ENCODE results near the gene EFHD1. TPM values are rescaled to one million over a fixed set of nuclear protein-coding genes. Genes with fewer than 3 reads are reported as not detected.
A peak's percentile ranks its signal among the peaks of the same experiment; 100 is the strongest.

Gene EFHD1, protein sequence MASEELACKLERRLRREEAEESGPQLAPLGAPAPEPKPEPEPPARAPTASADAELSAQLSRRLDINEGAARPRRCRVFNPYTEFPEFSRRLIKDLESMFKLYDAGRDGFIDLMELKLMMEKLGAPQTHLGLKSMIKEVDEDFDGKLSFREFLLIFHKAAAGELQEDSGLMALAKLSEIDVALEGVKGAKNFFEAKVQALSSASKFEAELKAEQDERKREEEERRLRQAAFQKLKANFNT
- 6.9 TPM for polyA plus RNA-seq (2013, experiment 1 of 2; ENCODE audit: insufficient read length)
- polyA plus RNA-seq (2013, experiment 2 of 2; ENCODE audit: insufficient read length): 9.5 TPM

DNA sequence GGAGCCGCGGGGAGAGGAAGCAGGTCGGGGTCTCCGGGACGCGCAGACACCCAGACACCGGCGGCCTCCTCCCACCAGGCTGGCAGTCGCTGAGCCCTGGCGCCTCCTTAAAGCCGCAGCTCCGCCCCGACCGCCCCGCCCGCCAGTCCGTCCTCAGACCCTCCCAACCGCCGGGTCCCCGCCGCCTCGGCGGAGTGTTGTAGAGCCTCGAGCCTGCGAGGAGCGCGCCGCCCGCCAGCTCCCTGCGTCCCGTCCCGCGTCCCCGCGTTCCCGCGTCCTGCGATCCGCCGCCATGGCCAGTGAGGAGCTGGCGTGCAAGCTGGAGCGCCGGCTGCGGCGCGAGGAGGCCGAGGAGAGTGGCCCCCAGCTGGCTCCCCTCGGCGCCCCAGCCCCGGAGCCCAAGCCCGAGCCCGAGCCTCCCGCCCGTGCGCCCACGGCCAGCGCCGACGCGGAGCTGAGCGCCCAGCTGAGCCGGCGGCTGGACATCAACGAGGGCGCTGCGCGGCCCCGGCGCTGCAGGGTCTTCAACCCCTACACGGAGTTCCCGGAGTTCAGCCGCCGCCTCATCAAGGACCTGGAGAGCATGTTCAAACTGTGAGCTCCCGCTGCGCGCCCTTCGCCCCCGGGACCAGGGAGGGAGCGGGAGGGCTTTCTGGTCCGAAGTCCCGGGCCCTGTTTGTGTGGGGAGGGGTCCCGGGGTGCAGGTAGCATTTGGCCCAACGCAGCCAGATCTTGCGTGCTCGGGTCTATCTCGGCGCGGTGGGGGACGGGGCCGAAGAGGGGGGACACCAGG, at the start of gene EFHD1:
TSS of gene EFHD1 (plus strand) at position 192 of the 793 bp plus-strand sequence. CDS start at position 293, 101 bp downstream.
- peak; percentile 57 for DNase-seq

DNA sequence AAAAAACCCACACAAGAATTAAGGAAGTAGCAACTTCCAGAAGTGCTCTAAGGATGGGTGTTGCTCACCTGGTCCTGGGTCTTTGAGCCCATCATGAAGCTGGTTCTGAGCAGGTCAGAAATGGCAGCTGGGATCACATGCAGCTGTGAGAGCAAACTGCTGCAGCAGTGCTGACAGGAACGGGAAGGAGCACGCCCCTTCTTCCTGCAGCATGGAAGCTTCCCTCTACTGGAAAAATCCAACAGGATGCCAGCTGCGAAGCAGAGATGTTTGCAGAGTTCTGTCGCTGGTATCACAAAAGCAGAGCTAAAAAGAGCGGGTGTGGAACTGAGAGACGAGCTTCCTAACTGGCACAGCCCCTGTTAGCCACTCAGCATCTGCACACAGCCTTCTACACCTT, 49.2 kb upstream of the EFHD1 start:
- DNase-seq: no peak

DNA sequence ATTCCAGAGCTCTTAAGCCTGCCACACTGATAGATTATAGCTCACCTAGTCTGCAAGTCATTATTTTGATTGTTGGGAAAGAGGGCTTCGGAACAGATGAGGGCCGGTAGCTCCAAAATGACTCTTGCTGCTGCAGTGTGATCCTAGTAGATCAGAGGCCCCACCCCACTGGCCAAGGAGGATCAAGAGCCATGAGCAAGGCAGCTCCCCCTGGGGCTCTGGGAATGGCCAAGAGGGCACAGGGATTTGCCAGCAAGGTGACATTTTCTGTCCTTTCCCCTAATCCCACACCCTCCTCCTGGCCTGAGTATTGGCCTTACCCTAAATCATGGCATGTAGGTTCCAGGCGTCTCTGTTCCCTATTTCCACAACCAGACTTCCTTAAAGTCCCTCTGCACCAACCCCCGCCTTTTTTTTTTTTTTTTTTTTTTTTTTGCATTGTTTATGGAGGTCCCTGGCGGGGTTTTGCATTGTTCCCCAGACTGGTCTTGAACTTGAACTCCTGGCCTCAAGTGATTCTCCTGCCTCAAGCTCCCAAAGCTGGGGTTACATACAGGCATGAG, 46.4 kb upstream of the EFHD1 start:
- DNase-seq: no peak

DNA sequence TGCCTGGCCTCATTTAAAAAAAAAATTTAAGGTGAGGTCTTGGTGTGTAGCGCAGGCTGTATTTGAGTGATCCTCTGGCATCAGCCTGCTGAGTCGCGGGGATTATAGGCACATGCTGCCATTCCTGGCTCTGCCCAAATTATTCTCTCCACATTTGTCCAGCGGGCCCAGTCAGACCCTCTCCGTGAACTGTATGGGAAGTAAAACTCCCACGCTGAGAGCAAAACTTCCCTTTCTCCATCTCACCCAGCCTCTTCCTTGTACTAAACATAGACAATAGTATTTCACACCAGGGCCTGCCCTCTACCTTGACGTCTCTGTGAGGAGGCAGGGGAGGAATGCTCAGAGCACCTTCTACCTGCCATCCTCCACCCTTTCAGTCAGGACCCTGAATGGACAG, 45.9 kb upstream of the EFHD1 start:
- no peak for DNase-seq

DNA sequence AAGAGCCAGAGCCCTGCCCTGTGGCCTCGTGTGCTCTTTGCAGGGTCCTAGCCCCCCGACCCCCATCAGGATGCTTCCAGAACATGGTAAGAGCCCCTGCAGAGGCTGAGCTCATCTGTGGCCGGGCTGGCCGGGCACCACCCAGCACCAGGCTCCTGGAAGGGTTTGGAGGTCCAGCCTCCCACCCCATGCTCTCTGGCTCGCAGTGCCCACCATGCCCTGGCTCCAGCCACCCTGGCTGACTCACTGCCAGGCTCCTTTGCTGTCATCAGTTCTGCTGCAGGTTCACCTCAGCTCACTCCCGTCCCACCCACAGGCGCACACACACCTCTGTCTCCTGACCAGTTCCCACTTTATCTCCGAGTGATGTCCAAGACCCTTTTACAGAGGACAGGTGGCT, 45.4 kb upstream of the EFHD1 start:
- no peak for DNase-seq

DNA sequence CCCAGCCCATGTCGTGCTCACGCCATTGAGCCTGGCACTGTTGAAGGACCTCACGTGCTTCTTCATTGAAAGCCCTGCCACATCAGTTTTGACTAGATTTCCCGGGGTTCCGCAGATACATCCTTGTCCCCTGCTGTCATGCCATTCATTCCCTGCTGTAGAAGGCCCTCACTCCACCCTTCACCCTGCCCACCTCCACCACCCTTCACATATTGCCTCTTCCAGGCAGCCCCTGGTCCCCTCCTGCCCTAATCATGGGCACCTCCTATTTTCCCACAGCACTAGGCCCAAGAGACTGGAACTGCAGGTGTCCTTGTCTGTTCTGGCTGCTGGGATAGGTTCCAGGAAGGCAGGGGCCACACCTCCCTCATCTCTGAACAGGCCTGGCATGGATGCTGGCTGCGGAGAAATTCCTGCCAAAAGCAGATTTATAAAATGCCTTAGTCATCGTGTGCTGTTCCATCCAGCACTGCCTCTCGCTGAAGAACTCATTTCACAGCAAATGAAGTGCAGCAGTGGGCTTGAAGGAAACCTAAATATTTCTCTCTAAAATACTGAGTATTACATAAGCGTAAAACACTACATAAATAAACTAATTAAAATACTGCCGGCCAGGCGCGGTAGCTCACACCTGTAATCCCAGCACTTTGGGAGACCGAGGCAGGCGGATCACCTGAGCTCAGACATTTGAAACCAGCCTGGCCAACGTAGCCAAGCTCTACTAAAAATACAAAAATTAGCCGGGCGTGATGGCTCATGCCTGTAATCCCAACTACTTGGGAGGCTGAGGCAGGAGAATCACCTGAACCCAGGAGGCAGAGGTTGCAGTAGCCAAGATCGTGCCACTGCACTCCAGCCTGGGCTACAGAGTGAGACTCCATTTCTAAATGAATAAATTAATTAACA, 44.5 kb upstream of the EFHD1 start:
- DNase-seq: peak; percentile 42

DNA sequence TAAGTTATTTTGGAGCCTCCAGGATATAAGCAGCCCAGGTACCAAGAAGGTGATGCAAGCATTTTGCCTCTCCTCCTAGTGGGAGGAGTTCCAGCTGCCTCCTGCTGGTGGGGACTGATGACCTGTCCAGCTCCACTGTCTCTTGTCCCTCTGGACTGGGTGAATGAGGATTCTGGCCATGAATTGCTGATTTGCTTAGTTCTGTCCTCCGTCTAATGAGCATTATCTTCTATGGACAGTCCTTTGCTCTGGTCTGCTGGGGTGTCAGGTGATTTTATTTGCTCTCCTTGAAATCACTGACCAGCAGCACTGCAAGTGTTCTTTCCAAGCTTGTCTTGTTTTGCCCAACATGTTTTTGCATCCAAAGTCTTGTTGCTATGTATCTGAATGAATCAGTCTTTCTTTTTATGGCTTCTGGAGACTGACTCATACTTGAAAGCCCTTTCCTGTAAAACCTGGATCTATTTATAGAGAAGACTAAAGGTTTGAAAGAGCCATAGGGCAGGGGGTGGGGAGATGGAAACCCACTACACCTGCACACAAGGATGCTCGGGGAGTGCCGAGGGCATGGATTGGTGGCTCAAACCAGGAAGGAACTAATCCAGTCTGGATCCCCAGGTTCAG, 40.5 kb upstream of the EFHD1 start:
- no peak for DNase-seq

DNA sequence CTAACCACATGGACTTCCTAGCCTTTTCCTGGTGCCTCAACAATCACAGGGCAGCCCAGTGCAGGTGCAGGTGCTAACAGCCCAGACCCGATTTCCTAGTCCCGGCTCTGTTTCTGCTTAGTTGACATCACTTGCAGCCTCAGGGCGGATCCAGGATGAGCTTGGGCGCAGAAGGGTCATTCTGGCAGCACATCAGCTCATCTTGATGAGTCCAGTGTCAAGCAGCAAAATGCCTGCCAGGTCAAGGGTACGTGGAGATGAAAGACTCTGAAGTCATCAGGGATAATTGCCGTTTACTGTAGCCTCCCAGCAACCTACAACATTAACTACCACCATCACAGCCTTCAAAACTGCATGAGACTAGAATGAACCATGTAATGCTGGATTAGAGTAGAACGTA, 39.4 kb upstream of the EFHD1 start:
- no peak for DNase-seq

DNA sequence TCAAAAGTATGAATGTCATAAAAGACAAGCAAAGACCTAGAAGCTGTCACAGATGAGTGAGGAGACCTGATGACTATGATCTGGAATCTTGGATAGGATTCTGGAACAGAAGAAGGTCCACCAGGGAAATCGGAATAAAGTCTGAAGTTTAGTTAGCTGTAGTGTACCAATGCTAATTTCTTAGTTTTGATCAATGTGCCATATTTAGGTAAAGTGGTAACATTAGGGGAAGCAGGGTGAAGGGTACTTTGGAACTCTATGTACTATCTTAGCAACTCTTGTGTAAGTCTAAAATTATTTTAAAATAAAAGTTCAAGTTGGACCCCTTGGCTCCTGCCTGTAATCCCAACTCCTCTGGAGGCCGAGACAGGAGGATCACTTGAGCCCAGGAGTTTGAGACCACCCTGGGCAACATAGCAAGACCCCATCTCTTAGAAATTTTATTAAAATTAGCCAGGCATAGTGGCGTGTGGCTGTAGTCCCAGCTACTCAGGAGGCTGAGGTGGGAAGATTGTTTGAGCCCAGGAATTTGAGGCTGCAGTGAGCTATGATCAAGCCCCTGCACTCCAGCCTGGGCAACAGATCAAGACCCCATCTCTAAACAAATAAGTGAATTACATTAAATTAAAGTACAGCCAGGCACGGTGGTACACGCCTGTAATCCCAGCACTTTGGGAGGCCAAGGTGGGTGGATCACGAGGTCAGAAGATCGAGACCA, 35.9 kb upstream of the EFHD1 start:
- DNase-seq: no peak

DNA sequence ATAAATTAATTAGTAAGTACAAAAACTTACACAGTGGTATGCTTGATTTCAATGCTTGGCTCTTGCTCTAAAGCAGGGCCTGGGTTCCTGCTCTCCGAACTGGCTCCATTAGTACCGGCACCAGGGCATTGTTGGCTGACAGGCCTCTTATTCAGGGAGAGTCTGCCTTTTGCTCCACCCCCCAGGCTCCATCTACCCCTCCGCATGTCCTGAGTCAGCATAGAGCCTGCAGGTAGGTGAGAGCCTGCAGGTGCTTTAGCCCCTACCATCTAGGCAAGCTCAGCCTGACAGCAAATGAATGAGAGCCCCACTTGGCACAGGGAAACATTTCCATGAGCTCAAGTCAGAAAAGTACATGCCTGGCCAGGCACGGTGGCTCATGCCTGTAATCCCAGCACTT, 35.1 kb upstream of the EFHD1 start:
- DNase-seq: no peak

DNA sequence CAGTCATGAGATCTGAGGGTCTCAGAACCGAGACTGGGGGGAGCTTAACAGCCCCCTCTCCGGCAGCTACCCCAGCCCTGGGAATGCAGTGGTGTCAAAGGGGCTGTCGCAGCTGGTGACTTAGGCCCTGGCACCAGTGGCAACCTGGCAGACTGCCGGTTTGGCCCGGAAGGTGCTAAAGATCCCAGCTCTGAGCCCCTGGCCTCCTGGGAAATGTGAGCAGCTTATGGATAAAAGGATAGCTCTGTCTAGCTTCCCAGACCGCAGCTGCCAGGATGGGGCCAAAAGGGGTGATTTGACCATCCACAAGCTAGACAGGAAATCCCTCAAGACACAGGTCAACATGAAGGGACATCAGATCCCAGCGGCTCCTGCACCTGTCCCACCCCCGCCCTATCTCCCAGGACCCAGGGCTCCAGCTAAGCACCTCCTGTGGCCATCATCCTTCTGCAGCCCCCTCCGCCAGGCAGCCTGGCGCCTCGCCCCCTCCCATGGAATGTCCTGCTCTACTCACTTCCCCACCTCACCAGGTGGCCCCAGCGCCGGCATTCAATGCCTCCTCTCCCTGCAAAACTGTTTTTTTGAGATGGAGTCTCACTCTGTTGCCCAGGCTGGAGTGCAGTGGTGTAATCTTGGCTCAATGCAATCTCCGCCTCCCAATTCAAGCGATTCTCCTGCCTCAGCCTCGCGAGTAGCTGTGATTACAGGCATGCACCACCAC, 33.2 kb upstream of the EFHD1 start:
- no peak for DNase-seq

DNA sequence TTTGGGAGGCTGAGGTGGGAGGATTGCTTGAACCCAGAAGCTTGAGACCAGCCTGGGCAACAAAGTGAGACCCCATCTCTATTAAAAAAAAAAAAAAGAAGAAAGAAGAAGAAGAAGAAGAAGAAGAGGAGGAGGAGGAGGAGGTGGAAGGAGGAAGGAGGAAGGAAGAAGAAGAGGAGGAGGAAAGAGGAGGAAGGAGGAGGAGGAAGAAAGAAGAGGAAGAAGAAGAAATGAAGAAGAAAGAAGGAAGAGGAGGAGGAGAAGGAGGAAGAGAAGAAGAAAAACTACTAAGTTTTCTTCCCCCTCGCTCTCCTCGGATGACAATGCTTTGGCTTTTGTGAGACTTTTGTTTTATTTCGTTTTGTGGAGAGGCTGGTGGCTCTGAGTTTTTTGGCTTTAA, 30.1 kb upstream of the EFHD1 start:
- no peak for DNase-seq

DNA sequence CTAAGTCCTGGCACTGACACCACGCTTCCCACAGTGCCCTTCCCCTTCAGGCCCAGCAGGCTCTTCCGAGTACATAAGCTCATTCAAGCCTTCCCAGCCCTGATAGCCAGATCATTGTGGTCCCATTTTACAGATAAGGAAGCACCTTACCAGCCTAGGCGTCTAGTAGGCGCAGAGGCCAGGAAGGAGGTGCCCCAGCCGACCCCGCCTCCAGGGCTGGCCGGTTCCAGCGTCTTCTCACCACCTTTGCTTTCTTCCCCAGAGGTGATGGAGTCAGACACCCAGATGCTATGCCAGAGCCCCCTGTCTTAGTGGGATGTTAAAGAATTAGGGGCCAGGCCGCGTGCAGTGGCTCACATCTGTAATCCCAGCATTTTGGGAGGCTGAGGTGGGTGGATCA, 28.9 kb upstream of the EFHD1 start:
- DNase-seq: no peak

DNA sequence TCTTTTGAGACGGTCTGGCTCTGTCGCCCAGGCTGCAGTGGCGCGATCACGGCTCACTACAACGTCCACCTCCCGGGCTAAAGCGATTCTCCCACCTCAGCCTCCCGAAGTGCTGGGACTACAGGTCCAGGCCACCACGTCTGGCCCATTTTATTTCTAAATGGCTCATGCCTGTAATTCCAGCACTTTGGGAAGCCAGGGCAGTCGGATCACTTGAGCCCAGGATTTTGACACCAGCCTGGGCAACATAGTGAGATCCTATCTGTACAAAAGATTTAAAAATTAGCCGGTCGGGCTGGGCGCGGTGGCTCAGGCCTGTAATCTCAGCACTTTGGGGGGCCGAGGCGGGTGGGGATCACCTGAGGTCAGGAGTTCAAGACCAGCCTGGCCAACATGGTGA, 26.4 kb upstream of the EFHD1 start:
- no peak for DNase-seq

DNA sequence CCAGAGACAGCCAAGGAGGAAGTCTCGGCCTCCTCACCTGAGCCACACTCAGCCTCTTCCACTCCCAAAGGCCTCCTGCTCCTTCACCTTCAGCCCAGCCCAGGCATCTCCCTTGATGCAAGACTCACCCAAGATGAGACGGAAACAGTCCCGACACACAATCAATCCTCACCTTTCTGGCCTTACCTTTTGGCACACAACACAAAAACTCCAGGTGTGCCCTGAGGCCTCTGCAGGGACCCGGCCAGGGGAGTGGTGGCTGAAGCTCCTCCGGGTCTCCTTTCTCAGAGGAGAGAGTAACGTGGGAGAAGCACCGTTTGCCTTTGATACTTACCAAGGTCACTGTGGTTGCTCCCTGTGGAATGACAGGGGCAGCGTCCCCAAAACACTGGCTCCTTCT, 23.8 kb upstream of the EFHD1 start:
- no peak for DNase-seq

DNA sequence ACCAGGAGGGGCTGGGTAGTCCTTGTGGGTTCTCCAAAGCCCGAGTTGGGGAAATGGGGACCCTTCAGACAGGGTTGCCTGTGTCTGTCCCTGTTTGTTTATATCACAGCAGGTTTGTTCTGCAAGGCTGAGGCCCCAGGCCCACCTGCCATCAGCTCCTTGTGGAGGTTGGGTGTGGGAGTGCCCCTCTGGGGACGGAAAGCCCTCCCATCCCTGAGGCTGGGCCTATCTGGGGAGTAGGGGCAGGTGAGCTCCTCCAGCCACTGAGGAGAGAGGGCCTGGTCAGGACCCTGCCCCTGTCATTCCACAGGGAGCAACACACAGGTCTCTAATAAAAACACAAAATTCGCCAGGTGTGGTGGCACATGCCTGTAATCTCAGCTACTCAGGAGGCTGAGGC, 23.3 kb upstream of the EFHD1 start:
- no peak for DNase-seq

DNA sequence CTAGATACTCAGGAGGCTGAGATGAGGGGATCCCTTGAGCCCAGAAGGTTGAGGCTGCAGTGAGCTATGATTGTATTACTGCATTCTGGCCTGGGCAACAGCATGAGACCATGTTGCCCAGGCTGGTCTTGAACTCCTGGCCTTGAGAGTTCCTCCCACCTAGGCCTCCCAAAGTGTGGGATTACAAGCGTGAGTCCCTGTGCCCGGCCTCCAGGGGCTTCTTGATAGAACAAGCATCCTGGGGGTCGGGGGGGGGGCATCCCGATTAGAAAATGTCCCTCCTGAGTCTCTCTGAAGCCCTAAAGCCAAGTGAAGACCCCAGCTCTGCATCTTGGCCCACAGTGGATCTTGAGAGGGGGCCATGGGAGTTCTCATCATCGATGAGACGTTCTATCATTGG, 22.3 kb upstream of the EFHD1 start:
- no peak for DNase-seq

DNA sequence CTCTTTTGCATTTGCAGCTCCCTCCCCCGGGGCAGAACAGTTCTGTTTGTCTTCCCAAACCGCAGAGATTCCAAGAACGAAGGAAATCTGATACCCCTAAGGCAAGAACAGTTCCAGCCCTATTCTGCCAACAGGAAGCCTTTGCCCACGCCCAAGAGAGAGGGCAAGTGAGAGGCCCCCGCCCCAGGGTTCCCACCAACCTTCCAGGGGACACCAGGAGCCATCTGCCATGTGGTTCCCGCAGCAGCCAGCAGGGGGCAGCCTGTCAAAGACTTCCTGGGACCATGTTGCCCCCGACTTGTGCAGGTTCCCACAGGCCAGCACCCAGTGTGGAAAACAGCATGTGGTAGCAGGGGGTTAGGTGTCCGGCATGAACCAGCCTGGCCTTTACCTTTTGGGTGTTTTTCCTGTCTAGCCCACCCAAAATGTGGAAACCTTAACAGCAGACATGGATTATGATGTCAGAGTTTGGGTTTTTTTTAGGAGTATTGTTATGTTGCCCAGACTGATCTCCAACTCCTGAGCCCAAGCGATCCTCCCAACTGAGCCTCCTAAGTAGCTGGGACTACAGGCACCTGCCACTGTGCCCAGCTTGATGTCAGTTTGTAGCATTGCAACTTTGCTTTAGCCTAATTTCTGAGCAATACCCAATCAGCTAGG, 21.7 kb upstream of the EFHD1 start:
- DNase-seq: peak; percentile 90

DNA sequence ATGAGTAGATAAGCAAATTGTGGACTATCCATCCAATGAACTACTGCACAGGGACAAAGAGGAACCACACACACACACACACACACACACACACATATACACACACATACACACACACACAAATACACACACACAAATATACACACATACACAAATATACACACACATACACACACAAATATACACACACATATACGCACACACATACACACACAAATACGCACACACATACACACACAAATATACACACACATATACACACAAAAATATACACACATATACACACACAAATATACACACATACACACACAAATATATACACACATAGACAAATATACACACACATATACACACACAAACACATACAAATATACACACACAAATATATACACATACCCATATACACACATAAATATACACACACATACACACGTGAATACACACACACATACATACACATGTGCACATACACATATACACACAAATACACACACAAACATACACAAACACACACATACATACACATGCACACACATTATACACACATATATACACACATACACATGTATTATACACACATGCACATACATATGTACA, 19.8 kb upstream of the EFHD1 start:
- DNase-seq: no peak

DNA sequence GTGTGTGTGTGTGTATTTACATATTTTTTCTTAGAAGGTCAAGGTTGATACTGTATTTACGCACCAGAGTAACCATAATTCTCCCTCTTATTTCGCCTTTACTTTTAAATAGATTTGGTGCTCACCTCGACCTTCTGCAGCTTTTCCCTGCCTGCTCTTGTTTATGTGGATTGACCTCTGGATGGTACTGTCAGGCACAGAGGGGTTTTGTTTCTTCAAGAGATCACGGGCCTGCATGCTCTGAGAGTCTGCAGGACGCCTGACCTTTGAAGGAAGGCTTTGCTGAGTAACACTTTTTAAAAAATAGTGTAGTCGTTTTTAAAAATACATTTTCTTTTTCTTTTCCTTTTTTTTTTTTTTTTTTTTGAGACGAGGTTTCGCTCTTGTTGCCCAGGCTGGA, 18.1 kb upstream of the EFHD1 start:
- no peak for DNase-seq

Data from fibroblast of skin of scalp (primary cell).